SK-N-SH treated with all-trans-retinoic acid at 6 μM for 48 hours (cell line): ENCODE data around the gene KRT9.

Source experiments
- CSDC2 ChIP-seq: fragments of 250-450 bp; sonication (Bioruptor Pico); IDR thresholded peaks from 2 replicates; pipeline ENCODE4 v1.5.0; 2020; ENCODE audit warnings: mild to moderate bottlenecking, moderate library complexity
- RARB ChIP-seq: fragments of 250-450 bp; sonication (Bioruptor Pico); IDR thresholded peaks from 2 replicates; pipeline ENCODE4 v1.8.0; 2021; ENCODE audit warnings: mild to moderate bottlenecking, moderate library complexity

DNA sequence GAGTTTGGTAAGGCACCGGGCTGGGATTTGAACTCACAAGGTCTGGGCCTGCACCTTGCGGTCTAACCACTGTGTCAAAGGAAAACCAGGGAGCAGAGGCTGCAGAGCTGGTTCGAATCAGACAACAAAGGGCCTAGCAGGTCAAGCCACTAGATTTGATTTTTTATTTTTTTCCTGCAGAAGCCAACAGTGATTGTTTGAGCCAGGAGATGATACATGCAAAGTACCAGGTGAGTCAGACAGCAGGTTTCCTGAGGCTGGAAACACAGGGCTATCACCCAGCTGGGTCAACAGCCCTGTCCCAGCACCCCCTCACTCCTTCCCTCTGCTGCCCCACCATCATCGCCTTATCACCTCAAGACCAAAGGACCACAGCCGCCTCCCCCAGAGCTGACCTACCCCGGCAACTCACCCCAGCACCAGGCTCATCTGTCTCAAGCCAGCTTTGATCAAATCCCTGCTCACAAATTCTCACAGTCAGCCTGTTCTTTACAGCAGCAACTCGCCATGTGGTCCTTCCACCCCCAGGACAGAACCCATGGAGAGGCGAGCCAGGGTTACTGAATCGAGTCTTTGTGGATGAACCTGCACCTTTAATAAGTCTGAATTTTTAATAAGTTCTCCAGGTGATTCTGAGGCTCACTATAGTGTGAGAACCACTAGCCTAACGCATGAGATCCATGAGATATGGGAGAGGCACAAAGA is 30.8 kb downstream of the KRT9 start:
- TF ChIP-seq CSDC2, result no peak
- no peak for TF ChIP-seq RARB
